Measurements from ENCODE around the gene RGS1.

GRCh38 chr1:192571668-192572067, 3.9 kb upstream of the RGS1 start:
- TF ChIP-seq, protein P1, sequence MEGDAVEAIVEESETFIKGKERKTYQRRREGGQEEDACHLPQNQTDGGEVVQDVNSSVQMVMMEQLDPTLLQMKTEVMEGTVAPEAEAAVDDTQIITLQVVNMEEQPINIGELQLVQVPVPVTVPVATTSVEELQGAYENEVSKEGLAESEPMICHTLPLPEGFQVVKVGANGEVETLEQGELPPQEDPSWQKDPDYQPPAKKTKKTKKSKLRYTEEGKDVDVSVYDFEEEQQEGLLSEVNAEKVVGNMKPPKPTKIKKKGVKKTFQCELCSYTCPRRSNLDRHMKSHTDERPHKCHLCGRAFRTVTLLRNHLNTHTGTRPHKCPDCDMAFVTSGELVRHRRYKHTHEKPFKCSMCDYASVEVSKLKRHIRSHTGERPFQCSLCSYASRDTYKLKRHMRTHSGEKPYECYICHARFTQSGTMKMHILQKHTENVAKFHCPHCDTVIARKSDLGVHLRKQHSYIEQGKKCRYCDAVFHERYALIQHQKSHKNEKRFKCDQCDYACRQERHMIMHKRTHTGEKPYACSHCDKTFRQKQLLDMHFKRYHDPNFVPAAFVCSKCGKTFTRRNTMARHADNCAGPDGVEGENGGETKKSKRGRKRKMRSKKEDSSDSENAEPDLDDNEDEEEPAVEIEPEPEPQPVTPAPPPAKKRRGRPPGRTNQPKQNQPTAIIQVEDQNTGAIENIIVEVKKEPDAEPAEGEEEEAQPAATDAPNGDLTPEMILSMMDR (conservative IDR thresholded peaks at IDR 0.05 in 1 of 2, IDR thresholded peaks at IDR 0.05 in 1 of 2; ENCODE audit: extremely low read depth in 1 of 2, insufficient read depth in 1 of 2, low read depth in 1 of 2, low read length in 2 of 2): no peak
- no peak for TF ChIP-seq EZH2 (IDR thresholded peaks at IDR 0.05; ENCODE audit: borderline replicate concordance, low read length)
